Stimulated activated CD4-positive, alpha-beta T cell treated with anti-CD3 and anti-CD28 coated beads, Interleukin-4, amount 100 ng/mL, for 4 hours (primary cell): ENCODE results near the gene PCK1.

Source experiments
- DNase-seq, 2 experiments: peaks; one replicate each; pipeline ENCODE4 v3.0.0-alpha.2; 2020

PCK1 gene

DNA sequence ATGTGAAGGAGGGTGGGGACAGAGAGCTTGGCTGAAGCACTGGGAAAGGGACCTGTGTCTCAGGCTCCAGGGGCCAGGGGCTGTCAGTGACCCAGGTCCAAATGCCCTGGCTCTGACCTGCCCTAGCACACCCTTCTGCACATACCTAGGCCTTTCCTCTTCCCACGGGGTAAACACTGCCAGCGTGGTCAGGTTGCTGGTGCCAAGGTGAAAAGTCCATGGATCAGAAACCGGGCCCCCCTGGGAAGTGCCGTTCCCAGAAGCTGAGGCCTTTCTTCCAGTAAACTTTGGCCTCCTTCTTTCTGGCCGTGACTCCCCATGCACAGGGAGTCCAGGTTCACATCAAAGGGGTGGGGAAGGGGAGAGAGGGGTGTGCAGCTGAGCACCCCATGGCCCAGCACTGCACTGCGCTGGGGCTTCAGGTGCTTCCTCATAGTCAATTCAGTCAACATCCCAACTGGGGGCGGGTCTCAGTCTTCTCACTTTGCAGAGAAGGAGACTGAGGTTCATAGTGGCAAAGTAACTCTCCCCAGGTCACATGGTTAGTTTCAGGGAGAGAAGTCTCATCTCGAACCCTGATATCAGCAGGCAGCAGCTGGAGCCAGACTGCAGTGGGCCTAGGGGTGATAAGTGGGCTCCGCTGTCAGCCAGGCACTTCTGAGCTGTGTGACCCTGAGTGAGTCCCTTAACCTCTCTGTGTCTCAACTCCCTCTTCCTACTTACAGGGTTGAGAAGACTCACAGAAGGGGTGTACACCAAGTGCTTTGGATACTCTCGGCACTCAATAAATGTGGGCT, 17.0 kb downstream of the PCK1 start:
- DNase-seq = no peak

DNA sequence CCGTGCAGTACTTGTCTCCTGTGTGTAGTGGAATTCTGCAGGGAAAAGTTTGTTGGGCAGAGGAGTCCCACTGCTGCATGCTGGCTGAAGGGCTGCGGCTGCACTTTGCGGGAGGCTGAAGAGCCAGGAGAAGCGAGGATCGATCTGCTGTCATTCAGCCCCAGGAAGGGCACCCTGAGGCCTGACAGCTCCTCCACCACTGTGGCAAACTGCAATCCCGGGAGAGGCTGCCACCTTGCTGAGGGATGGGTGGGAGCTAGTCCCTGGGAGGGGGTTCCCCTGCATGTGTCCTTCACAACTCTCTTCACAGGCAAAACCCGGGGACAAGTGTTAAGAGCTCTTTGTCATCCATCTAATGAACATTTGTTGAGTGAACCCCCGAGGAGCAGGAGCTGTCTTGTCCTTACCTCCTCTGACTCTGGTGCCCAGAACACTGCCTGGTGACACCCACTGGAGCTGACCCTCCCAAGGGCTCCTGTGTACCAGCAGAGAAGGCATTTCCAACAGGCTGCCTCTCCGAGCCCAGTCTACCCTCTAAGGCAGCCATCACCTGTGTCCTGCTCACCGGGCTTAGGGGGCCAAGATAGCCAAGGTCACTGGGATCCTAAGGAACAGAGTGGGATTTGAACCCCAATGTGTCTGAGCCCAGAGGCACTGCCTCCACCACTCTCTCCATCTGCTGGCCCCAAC, 17.7 kb downstream of the PCK1 start:
- no peak for DNase-seq

DNA sequence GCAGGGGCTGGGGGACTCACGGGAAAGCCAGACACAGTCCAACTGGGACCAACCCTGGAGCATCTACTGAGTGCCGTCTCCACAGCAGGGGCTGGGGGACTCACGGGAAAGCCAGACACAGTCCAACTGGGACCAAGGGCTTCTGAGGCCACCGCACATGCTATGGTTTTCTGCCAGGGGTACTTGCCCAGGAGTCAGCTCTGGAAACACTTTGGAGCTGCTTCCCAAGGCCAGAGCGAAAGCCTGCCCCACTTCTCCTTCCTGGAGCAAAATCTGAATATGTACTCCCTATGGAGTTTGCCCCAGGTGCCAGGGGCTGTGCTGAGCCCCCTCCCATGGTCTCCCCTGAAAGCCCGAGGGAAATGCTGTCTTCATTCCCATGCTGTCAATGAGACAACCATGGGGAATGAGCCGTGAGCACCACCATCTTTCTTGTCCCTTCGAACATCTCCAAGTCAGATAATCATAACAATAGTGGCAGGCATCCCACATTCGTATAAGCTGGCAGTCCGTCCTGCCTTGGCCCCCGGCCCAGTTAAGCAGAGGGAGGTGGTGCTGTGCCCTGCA, 18.5 kb downstream of the PCK1 start:
- DNase-seq = no peak

- no peak for DNase-seq
Observed at GRCh38 chr20:57579898-57580447, 19.1 kb downstream of the PCK1 start.

DNA sequence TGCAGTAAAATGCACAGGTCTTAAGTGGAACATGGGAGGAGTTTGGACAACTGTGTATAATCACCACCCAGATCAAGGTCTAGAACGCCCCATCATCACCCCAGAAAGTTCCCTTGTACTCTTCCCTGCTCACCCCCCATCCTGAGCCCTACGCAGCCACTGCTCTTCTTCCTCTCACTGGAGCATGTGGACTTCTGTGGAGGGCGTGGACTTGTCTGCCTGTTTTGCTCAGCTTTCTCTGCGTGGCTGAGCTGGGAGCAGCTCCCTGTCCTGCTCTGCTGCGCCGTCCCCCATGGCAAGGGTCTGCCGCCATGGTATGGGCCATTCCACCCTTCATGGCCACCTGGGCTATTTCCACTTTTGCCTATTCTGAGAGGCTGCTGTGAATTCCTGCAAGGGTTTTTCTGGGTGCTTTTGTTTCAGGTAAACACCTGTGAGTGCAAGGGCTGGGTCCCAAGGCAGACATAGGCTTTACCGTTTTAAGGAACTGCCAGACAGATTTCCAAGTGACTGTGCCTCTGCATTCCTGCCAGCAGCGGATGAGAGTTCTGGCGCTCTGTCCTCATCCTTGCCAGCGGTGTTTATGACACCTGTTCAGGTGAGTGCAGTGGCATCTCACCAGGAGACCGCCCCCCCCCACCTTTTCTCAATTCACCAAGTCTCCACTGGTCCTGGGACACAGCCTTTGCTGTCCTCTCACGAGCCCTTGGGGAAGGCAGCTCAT, 19.7 kb downstream of the PCK1 start:
- no peak for DNase-seq

- DNase-seq = no peak
Observed at GRCh38 chr20:57581202-57582028, 20.5 kb downstream of the PCK1 start.

GRCh38 chr20:57582029-57582378, 21.1 kb downstream of the PCK1 start:
- DNase-seq = no peak

DNA sequence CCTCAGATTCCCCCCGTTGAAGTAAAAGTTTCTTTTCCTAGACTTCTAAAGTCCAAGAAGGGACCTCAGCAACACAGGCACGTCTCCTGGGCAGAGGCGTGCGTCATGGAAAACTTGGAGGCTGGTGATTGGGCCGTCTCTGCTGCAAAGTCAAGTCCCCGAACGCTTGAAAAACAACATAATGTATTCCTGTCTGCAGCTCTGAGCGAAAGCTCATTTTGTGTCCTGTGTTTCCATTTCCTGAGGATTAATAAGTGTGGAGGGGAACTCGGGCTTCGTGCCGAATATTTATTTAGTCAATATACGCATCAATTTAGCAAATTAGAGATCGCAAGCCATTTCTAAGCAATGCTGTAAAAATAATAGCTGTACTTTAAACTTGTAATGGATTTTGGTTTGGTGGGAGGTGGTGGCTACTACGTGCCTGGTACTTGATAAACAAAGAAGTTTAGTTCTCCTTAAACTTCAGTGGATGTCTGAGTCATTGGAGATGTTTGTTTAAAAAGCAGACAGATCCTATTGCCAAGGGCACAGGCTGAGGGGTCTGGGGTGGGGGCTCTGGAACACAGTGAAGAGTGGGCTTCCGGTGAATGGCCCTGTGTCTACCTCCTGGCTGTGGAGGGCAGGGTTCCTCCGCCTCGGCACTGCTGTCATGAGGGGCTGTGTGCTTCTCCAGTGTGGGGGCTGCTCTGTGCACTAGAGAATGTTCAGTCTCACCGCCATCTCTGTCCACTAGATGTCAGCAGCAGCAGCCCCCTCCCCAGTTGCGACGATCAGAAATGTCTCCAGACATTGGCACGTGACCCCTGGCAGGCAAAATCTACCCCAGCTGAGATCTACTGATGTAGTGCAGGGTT, 21.8 kb downstream of the PCK1 start:
- no peak for DNase-seq

GRCh38 chr20:57583289-57584257, 22.7 kb downstream of the PCK1 start:
- DNase-seq = no peak

GRCh38 chr20:57584768-57585461, 24.0 kb downstream of the PCK1 start:
- no peak for DNase-seq

DNA sequence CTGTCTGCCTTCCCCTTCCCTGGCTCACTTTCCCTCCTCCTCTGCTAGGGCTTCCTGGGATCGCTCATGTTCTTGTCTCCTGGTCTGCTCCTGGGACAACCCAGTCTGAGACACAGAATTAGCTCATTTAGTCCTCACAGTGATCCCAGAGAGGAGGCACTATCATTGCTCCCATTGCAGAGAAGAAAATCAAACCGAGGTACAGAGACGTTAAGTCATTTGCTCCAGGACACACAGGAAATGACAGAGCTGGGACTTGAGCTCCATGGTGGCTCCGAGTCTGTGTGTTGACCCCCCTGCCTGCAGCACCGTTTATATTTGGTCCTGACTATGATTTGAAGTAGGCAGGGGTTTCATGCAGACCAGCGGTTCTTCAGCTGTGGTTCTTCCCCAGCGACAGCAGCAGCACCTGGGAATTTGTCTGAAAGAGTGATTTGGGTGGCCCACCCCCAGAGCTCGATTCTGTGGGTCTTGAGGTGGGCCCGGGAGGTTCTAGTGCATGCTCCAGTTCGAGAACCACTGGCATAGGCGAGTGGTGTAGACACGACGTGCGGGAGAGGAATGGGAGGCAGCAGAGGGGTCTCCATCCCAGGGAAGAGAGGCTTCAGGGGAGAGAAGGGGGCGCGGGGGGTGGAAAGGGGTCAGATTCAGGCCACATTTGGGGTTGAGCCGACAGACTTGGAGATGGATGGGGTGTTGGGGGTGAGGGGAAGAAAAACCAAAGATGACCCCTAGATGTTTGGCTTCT, 24.7 kb downstream of the PCK1 start:
- no peak for DNase-seq

DNA sequence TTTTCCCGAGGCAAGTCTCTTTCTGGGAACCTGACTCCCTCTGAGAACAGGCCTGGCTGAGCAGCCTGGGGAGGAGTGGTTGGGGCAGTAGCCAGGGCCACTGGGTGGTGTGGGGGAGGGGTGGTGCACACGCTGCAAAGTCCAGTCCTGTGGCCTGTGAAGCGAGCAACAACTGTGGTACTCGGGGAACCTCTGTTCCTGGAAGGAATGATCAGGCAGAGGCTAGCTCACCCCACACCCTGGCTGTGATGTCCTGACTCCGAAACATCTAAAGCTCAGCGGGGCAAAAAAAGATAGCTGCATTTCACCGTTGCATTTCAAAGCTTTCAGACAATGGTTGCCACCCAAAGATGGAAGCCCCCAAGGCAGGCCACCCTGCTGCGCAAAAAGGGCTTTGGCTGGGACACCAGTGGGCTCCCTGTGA, 25.5 kb downstream of the PCK1 start:
- DNase-seq = no peak

DNA sequence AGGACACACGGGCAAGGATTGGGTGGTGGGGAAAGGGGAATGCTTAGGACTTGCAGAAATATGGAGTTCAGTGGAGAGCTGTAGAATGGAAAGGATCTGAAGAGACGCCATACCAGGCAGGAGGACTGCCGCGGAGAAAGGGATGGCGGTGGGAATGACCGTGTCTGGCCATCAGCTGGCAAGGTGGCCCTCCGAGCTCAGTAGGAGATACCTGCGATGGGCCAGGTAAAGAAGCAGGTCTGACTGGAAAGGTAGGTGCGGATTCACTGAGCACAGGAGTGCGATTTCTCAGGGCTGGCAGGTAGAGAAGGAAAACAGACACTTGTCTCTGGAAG, 26.0 kb downstream of the PCK1 start:
- no peak for DNase-seq

DNA sequence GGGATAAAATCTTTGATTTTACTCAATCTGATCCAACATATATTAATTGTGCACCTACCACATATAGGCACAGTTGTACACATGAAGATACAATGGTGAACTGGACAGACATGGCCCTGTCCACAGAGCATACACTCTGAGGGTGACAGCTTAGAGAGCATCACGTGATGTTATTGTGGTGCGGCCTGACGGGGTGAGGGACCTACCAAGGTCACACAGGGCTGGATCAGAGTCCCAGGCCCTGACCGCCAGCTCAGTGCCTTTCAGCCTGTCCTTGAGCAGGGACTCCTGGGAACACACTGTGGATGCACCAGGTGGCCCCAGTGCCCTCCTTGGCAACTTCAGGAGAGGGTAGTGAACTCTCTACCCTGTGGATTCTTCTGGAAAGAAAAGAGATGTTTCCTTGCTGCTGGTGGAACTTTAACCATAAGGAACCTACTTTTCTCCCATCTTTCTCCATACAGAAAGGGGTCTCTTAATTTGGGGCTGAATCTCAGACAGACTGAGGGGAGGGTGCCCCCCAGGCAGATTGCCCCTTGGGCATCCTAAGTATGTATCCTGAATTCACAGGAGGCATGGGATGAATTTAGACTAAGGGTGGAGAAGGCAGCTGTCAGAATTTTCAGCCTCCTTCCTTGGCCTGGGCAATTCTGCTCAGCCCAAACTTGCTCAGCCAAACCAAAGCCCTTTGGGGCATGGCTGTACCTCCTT, 26.5 kb downstream of the PCK1 start:
- no peak for DNase-seq

- DNase-seq = no peak
Observed at GRCh38 chr20:57587989-57588377, 27.1 kb downstream of the PCK1 start.

GRCh38 chr20:57588596-57588995, 27.7 kb downstream of the PCK1 start:
- no peak for DNase-seq

DNA sequence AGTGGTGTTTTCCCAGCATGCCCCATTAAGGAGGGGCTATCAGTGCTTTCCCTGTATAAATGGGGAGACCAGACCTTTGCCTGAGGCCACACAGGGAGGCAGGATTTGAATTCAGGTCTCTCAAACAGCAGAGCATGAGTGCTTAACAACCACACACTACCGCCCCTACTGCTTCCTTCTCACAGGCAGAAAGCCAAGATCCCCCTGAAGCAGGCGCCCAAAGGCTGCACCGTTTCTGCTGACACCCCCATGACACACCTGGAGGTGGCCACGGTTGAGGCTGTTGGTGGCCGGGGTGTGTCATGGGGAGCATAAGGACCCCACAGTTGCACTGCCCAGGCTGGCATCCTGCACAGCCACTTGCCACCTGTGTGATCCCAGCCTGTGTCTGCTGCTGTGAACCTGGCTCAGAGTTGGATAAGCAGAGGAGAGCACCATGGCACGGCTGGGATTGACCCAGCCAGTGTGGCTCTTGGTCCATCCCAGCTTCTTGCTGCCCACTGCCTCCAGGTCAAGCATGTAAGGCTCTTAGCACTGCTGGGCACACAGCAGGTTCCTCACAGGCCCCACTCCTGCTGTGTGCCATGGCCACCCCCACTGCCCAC, 28.3 kb downstream of the PCK1 start:
- no peak for DNase-seq
